Right ventricle myocardium inferior (tissue), 1 donor: ENCODE data around the gene ARHGAP15. TPM values are rescaled to one million over a fixed set of nuclear protein-coding genes. Genes with fewer than 3 reads are reported as not detected.
"Not testable (repeated sequence)": the region's sequence is repeated elsewhere in the genome, so short reads cannot be mapped to it uniquely, and the experiment has no call there.

ENCODE experiments used
- ATAC-seq: fragments of 200-7000 bp; cut with Tn5 transposase; one replicate; pipeline ENCODE4 v1.9.1; 2020; ENCODE audit warnings: mild to moderate bottlenecking, moderate library complexity
- DNase-seq: peaks from one replicate; pipeline ENCODE4 v3.0.0; 2021; ENCODE audit errors: missing footprints
- intact Hi-C: fragments of 100-400 bp; cut with DNase I; formaldehyde crosslinking; loops from one replicate; pipeline ENCODE4 v1.11.0; 2022
- long read RNA-seq: library from polyadenylated mRNA; unstranded; transcript quantifications from one replicate; pipeline ENCODE4 v2.0.0, GENCODE V29; 2021
- total RNA-seq: library from RNA; stranded (reverse); fragmentation: NEBNext Ultra II Directional; extraction: Animal tissue kit (Norgen Biotek cat#: 25700); gene quantifications from one replicate; pipeline ENCODE4 v1.2.1, GENCODE V29; 2021
- donor health status: DM: no; HTN: yes; CAD: no; lungs with severe emphysema.

ARHGAP15 gene
- 4.2 TPM for total RNA-seq
- long read RNA-seq, partial matches to known transcripts, result 0 of 1 reads
- long read RNA-seq, other reads (novel, unspliced or antisense), result 1 of 1 reads

DNA sequence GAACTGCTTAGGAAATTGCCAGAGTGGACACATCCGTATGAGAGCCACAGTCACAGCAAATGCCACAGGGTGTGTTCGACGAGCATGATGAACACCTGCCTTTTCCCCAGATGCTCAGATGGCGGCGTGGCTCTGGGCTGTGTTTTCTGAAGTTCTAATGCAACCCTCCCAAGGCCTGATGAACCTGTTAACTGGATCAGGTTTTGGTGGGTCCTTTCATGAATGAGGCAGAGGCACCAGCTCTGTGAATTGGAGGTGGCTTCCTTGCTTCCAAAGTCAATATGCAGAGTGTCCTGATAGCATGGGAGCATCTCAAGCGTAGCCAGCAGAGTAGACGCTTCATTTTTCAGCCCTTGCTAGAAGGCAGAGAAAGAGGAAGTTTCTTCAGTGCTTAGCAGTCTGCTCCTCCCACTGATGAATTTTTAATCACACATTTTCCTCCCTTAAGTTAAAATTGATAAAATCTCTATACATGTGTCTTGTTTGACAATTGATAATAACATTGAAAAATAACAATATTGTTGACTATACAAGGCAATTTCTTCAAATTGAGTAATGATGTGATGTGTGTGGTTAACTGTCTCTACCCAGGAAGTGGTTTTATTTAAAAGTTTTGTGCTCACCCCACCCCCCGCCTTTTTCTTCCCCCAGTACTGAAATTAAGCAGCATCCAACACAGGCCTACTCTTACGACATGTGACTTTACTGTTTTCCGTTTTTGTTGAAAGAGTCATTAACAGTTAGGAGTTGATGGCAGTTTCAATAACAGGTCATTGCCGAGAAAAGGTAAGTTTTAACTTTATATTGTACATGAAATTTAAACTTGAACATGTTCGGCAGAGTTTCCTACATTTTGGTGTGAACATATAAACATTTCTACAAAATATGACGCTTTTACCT lies at the start of gene ARHGAP15:
Gene ARHGAP15, plus strand, starts transcription at position 739 of the 900 bp plus-strand sequence.
- DNase-seq (peak; percentile 68), ATAC-seq (peak; percentile 44)
- intact Hi-C loops, result no loop called here

DNA sequence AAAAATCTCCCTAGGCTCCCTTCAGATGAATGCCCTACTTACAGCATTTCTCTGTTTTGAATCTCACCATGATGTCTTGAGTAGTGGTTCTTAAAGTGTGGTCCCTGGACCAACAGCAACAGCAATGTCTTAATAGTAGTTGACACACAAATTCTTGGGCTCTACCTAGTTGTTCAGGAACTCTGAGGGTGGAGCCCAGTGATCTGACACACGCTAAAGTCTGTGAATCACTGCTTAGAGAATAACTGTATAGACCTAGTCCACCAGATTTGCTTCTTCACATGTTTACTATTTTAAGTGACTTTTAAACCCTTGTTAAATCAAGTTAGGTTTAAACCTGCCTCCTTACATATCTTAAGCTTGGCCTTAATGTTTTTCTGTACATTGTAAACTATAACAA lies 47.6 kb upstream of the ARHGAP15 start:
- no peak for DNase-seq
- ATAC-seq, result no peak
- intact Hi-C loops, result no loop called here

DNA sequence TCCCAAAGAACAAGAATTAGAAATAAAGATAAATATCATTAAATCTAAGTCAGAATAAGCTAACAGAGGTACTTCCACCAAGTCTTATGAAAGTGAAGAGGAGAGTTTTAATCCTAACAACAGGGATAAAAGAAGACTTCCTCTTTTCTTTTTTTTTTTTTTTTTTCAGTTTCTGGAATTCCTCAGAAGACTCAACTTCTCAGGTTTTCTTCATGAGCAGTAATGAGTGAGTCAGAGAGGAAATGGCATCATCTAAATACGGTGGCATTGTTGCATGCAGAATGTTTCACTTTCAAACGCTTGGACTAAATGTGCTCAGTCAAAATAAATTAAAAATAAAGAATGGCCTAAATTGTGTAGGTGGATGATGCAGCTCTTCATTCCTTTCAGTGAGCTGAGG lies 45.6 kb upstream of the ARHGAP15 start:
- ATAC-seq, result no peak
- no peak for DNase-seq

DNA sequence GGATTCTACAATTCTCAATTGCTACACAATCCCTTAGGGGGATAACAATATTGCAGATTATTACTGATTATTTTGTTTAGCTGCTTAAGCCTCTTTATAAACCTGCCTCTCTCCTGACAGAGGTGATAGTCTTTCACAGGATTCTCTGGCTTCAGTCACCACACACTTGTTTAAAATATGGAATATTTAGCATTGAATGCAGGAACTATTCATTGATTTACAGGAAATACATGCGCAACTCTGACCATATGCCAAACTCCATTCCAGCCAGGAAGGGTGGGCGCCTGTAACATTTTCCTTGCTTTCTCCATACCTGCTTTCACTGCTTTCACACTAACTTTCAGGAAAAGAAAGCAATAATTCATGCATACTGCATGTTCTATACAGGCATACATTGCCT lies 44.8 kb upstream of the ARHGAP15 start:
- intact Hi-C loops, result no loop called here
- no peak for DNase-seq
- no peak for ATAC-seq

More for the DNA sequence above, 45.6 kb upstream of the ARHGAP15 start:
- intact Hi-C loops, result no loop called here

DNA sequence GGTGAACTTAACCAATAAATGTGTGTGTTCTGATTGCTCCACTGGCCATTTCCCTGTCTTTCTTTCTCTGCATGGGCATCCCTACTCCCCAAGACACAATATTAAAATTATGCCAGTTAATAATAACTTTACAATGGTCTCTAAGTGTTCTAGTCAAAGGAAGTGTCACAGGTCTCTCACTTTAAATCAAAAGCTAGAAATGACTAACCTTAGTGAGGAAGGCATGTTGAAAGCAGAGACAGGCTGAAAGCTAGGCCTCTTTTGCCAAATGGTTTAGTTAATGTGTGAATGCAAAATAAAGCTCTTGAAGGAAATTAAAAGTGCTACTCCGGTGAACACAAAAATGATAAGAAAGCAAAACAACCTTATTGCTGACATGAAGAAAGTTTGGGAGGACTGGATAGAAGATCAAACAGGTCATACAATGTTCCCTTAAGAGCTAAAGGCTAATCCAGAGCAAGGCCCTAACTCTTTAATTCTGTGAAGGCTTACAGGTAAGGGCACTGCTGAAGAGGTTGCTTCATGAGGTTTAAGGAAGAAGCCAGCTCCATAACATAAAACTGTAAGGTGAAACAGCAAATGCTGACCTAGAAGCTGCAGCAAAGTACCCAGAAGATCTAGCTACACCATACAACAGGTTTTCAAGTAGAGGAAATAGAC lies 44.0 kb upstream of the ARHGAP15 start:
- intact Hi-C loops, result no loop called here

DNA sequence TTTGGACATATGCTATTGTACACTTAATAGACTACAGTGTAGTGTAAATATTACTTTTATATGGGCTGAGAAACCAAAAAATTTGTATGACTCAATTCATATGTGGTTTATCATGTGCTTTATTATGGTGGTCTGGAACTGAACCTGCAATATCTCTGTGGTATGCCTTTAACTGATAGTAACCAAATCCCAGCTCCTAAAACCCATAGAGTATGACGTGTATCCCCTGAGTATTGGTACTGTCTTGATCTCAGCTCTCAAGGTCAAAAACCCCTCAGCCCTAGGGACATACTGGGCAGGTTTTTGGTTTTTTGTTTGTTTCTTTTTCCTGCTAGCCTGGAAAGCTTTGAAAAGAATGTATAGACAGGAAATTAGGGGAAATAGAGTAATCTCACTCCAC lies 42.2 kb upstream of the ARHGAP15 start:
- intact Hi-C loops, result no loop called here
- no peak for ATAC-seq
- no peak for DNase-seq

More for the DNA sequence above, 44.0 kb upstream of the ARHGAP15 start:
- DNase-seq, result no peak
- no peak for ATAC-seq

DNA sequence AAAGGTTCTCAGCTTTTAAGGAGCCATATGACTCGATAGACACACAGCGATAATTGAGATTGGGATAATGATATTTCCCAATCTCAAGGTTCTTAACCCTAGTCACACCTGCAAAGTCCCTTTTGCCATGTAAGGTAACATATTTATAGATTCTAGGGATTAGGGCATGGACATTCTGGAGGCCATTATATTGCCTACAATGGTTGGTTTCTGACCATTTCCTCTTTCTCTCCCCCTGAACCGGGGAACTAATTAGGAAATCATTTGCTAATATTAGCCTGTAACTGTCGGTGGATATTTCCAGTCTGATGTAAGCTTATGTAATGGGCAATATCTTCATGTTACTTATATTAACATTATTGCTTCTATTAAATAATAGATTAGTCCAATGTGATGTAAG lies 40.8 kb upstream of the ARHGAP15 start:
- ATAC-seq, result no peak
- no peak for DNase-seq
- intact Hi-C loops, result no loop called here

DNA sequence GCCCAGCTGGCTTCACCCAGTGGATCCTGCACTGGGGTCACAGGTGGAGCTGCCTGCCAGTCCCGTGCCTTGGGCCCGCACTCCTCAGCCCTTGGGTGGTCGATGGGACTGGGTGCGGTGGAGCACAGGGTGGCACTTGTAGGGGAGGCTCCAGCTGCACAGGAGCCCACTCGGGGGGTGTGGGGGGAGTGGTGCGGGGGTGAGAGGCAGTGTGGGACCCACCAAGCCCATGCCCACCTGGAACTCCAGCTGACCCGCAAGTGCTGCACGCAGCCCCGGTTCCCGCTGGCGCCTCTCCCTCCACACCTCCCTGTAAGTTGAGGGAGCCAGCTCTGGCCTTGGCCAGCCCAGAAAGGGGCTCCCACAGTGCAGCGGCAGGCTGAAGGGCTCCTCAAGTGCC lies 39.7 kb upstream of the ARHGAP15 start:
- intact Hi-C loops, DNase-seq, ATAC-seq: not testable (repeated sequence)

DNA sequence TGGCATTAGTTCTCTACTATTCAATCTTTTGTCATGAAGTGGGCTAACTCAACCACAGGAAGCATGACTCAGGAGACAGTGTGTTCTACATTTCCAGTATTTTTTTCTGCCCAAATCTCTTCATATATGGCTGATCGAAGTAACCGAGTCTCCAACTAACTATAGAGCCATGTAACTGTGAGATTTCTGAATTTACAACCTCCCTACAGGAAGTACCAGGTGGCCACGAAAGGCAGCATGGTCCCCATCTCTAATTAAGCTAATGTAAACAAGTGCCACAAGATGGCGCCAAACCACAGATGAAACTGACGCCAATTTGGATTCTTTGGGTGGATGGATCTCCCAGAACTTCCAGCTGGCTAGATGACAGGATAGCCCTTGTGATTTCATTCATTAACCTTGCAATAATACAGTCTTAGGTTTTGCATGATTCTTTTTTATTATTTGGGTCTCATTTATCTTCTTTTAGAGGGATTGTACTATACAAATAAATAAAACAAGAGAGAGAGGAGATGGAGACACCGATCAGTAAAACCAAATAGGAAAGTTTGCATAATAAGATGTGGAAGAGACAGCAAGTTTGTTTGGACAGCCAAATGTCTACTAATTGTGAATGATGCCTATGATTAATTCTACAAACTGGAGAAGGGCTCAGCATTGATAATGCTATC lies 18.3 kb upstream of the ARHGAP15 start:
- DNase-seq (no peak), ATAC-seq (peak; percentile 62)
- intact Hi-C loops, result loop anchor here (10.0 kb wide), 1 partner anchor 144 kb away; no protein-coding TSS in a partner anchor

DNA sequence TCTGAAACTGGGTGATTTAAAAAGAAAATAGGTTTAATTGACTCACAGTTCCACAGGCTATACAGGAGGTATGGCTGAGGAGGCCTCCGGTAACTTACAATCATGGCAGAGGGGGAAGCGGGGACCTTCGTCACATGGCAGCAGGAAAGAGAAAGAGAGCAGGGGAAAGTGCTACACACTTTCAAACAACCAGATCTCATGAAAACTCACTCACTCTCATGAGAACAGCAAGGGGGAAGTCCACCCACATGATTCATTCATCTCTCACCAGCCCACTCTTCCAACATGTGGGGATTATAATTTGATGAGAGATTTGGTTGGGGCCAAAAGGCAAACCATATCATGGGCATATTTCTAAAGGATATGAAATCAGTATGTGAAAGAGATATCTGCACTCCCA lies 12.0 kb upstream of the ARHGAP15 start:
- DNase-seq (no peak), ATAC-seq (no peak)
- intact Hi-C loops, result loop anchor here (10.0 kb wide), 1 partner anchor 138 kb away; no protein-coding TSS in a partner anchor

DNA sequence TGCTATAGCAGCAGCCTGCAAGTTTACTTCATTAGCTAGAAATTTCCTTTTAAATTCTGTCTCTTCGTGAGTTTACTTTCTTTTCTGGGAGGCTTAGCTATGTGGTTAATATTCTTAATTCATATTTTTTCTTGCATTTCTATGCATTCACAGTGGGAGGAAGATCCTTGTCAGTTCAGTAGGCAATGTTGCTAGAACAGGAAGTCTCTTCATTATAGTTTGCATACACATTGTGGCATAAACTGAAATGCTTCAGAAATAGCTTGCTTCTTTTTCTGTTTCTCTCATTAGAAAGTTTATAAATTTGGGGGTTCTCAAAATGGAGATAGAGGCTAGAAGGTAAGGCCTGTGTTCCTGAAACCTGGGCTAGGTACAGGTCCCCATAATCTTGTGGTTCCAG lies 8.1 kb upstream of the ARHGAP15 start:
- no peak for ATAC-seq
- DNase-seq, result no peak
- intact Hi-C loops, result no loop called here

DNA sequence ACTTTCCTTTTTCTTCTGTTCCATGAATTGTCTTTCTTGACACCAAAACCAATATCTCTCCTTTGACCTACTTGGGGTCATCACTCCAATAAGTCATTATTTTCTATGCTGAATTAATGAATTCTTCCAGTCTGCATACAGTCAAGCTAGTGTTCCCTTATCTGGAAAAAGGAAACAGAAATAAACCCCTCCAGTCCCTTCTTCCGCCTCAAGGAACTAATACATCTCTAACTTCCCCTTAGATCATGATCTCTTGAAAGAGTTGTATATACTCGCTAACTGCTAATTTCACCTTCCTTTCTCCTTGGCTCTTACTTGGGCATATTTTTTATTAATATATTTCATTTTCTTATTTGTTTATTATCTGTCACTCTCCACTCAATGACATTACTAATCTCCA lies 7.3 kb upstream of the ARHGAP15 start:
- intact Hi-C loops, result no loop called here
- DNase-seq (no peak), ATAC-seq (no peak)

DNA sequence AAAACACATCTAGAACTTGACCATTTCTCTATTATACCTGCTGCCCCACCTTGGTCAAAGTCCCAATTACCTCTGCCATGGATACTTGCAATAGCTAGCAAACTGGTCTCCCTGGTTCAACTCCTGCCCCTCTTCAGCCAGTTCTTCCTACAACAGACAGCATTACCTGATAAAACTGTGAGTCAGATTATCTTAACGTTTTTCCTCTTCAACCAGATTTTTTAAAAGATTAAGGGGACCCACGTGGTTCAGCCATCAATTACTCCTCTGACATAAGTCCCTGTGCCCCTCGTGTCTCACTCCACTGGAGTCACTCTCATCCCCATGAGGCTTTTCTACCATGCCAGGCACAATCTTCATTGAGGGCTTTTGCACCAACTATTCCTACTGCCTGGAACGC lies 5.3 kb upstream of the ARHGAP15 start:
- intact Hi-C loops, result no loop called here
- DNase-seq, result no peak
- ATAC-seq, result no peak

DNA sequence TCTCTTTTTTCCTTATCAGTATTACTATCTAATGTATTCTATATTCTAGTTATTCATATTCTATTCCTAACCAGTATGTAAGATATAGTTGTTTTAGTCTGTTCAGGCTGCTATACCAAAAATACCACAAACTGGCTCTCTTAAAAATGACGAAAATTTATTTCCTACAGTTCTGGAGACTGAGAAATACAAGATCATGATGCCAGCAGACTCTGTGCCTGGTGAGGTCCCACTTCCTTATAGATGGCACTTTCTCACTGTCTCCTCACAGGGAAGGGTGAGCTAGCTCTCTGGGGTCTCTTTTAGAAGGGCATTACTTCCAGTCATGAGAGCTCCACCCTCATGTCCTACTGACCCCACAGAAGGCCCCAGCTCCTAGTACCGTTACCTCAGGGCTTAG lies 4.8 kb upstream of the ARHGAP15 start:
- intact Hi-C loops, result no loop called here
- no peak for DNase-seq
- no peak for ATAC-seq

DNA sequence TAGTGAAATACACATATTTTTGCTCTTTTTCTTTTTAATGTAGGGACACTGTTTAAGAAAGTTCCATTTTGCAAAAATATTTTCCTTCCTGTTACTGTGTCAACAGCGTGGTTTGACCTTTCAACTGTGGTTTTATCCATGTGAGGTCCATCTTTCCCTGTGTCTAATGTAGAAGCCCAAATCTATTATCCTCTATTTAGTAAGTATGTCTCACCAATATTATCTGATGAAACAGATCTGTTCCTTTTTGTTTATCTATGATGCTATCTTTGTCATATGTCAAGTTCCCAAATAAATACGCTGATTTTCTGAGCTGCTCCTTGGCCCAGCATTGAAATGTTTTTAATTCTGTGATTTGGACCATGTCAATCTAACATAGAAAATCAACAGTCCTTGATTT lies 3.5 kb upstream of the ARHGAP15 start:
- ATAC-seq, result no peak
- intact Hi-C loops, result no loop called here
- no peak for DNase-seq

DNA sequence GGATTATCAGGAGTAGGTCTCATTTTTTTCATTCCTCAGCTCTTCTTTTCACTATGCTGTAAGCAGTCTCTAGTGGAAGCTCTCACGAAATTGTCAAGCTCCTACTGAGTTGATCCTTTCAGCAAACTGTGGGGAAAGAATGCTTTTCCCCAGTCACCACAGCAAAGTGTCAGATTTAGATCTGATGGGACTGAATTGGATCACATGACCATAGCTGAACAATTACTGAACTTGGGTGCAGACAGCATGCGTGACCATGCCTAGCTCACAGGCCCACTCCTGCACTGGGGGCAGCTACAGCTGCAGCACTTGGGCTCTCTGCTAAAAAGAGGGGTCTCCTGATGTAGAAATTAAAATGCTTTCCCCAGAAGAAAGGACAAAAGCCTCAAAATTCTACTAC lies 3.1 kb downstream of the ARHGAP15 start:
- intact Hi-C loops, result no loop called here
- DNase-seq (no peak), ATAC-seq (no peak)

DNA sequence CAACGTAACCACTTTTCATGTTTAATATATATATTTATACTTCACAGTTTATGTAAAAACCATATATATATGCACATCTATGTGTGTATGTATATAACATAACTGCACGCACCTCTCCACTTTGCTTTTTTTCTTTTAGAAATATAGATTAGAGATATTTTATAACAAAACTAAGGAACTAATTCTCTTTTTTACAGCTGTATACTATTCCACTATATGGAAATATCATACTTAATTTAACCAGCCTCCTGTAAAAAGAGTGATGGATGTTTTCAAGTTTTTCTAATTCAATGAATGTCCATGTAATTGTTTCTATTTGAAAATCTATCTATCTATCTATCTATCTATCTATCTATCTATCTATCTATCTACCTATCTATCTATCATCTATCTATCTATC lies 4.6 kb downstream of the ARHGAP15 start:
- ATAC-seq (no peak), DNase-seq (no peak)
- intact Hi-C loops, result no loop called here

DNA sequence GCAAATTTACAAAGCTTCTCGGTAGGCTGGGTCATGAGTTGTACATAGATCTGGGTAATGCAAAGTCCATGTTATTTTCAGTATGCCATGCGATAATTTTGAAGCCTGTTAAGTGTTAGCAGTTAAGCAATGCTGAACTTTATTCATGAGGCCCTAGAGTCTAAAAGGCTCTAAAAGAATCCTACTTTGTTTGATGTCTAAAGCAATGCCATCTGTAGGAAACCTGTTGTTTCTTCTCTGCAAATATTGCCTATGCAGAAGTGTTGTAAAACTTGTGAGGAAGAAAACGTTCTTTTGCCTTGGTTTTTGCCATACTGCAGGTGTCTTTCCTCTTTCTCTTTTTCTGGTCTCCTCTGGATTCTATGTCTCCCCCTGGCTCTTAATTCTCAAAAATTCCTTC lies 9.1 kb downstream of the ARHGAP15 start:
- no peak for DNase-seq
- intact Hi-C loops, result no loop called here
- ATAC-seq, result no peak

DNA sequence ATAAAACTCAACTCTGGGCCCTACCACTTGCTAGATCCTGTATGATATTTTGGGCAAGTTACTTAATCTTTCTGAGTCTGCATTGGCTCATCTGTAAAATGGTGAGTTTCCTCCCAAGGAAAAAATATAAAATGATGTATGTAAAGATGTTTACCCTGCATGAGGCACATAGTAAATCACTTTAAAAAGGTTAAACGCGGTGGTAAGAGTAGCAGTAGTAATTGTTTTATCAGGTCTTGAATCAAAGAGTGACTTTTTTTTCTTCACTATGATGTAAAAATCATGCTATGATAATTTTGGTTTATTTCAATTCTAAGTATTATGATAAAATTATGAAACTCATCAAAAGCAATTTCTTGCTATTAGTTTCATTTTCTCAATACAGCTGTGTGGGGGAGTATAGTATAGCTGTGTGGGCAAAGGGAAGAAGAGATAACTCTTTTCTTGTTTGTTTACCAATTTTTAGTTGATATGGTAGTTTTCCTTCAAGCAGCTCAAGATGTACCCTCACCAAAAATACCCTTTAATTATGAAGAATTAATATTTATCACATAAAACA lies 10.7 kb downstream of the ARHGAP15 start:
- intact Hi-C loops, result no loop called here
- DNase-seq (no peak), ATAC-seq (no peak)
